SK-N-MC (cell line): ENCODE data around the gene PHC1.
"Not testable (repeated sequence)": the region's sequence is repeated elsewhere in the genome, so short reads cannot be mapped to it uniquely, and the experiment has no call there.

Experiments
- EZH2 ChIP-seq: fragments of 200-600 bp; sonication (generic); IDR thresholded peaks from one replicate; pipeline ENCODE4 v1.6.1; 2017; ENCODE audit warnings: antibody characterized with exemption
- POLR2AphosphoS5 ChIP-seq: IDR thresholded peaks from 2 replicates; pipeline ENCODE4 v1.6.1; 2012; ENCODE audit warnings: mild to moderate bottlenecking, low read depth, low read length, borderline replicate concordance

DNA sequence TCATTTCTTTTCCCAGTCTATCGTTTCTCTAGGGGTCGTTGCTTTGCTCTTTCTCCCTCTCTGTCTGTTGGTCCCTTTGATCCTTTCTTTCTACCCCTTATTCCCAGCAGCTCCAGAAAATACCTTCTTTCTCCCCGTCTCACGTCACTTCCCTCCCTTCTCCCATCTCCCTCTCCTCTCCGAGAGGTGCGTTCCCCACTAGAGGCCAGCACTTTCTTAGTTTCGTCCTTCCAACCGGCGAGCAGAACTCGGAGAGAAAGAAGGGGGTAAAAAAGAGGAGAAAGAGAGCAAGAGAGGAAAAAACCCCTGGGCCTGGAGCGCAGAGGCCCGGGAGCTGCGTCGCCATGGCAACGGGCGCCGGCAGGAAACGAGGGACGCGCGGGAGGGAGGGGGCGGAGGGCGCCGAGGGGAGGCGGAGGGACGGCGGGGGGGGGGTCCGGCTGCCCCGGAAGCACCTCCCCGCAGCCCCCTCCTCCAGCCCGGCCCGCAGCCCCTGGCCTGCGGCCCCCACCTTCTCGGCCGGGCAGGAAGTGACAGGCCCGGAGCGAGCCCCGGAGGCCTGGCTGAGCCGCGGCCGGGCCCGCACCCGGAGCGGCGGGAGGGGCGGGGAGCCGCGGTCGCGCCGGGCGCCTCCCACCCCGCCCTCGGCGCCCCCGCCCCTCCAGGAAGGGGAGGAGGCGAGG lies at the start of gene PHC1:
- not testable (repeated sequence) for TF ChIP-seq EZH2
- peak; percentile 61; the same call in 1 of the 2 replicates for TF ChIP-seq POLR2AphosphoS5
